Stimulated activated CD8-positive, alpha-beta memory T cell treated with anti-CD3 and anti-CD28 coated beads, Interleukin-15, amount 100 ng/mL, for 1 hour (primary cell): Measurements from ENCODE around the gene HLA-G.
"Not testable (repeated sequence)": the region's sequence is repeated elsewhere in the genome, so short reads cannot be mapped to it uniquely, and the experiment has no call there.

Experiments
- DNase-seq: peaks from one replicate; pipeline ENCODE4 v3.0.0-alpha.2; 2020; ENCODE audit warnings: low read depth

The HLA-G gene

DNA sequence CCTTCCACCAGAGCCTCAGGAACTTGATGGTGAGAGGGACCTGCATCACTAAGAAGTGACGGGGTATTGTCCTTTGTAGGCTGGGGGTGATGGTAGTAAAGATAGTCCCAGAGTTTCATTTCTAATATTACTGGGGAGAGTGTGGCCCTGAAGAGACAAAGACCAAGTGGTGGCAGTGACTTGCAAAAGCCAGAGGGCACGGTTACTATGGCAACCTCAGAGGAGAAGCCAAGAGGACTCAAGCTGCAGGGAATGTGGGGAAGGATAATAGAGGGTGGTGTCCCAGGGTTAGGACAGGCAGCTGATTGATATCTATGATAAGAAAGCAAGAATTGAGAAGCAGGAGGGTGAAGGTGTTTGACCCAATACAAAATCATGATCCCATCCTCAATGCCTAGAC lies 42.5 kb downstream of the HLA-G start:
- no peak for DNase-seq

- DNase-seq = no peak
Measured at GRCh38 chr6:29872791-29873190, 45.2 kb downstream of the HLA-G start.

- no peak for DNase-seq
Measured at GRCh38 chr6:29875257-29875656, 47.6 kb downstream of the HLA-G start.

GRCh38 chr6:29875734-29876133 lies 48.1 kb downstream of the HLA-G start:
- DNase-seq = not testable (repeated sequence)
